ENCODE measurements around the gene UNC5A.
A peak's percentile ranks its signal among the peaks of the same experiment; 100 is the strongest.

The UNC5A gene

GRCh38 chr5:176851871-176852658 is 41.7 kb downstream of the UNC5A start (continued):
- TF ChIP-seq REST (tag by site-specific recombination; IDR thresholded peaks at IDR 0.05) (no peak), ZBTB6 (tag by site-specific recombination; IDR thresholded peaks at IDR 0.05) (no peak), ZNF266 (tag by site-specific recombination; IDR thresholded peaks at IDR 0.05; ENCODE audit: low read depth) (no peak)

GRCh38 chr5:176853151-176853778 is 42.9 kb downstream of the UNC5A start:
- no peaks in the 10 kb centered on the region for H3K9me3 ChIP-seq (ENCODE audit: control insufficient read depth, insufficient read depth, low read depth, low read length)
- ChIA-PET POLR2A (no interaction called here), CTCF (no interaction called here)
- H3K36me3 ChIP-seq (ENCODE audit: control insufficient read depth in 2 of 2, insufficient read depth in 1 of 2, low read length in 2 of 2), result no peaks in the 10 kb centered on the region
- H3K4me1 ChIP-seq (ENCODE audit: control insufficient read depth, insufficient read depth, low read length), result no peaks in the 10 kb centered on the region
- no peak overlapping the region for H3K4me3 ChIP-seq (ENCODE audit: low read depth, low read length)
- no peak overlapping the region for H3K27ac ChIP-seq (ENCODE audit: extremely low read depth, low read depth, low read length)
- TF ChIP-seq ZNF18 (tag by site-specific recombination; IDR thresholded peaks at IDR 0.05) (no peak), PRDM10 (tag by site-specific recombination; IDR thresholded peaks at IDR 0.05) (peak; percentile 68)

GRCh38 chr5:176854164-176854563 is 43.8 kb downstream of the UNC5A start:
- CTCF ChIA-PET, result no interaction called here
- POLR2A ChIA-PET, result no interaction called here
- no peaks in the 10 kb centered on the region for H3K36me3 ChIP-seq (ENCODE audit: control insufficient read depth in 2 of 2, insufficient read depth in 1 of 2, low read length in 2 of 2)

GRCh38 chr5:176855598-176855997 is 45.2 kb downstream of the UNC5A start:
- Histone ChIP-seq H3K4me1 (ENCODE audit: control insufficient read depth, insufficient read depth, low read length) (no peaks in the 10 kb centered on the region), H3K4me3 (ENCODE audit: low read depth, low read length) (no peak overlapping the region), H3K36me3 (ENCODE audit: control insufficient read depth in 2 of 2, insufficient read depth in 1 of 2, low read length in 2 of 2) (no peaks in the 10 kb centered on the region), H3K27ac (ENCODE audit: extremely low read depth, low read depth, low read length) (no peak overlapping the region), H3K9me3 (ENCODE audit: control insufficient read depth, insufficient read depth, low read depth, low read length) (no peaks in the 10 kb centered on the region)
- CTCF ChIA-PET, result interaction anchor here (0.7 kb wide), 1 partner anchor 186 kb away, joined by 3 read pairs; no protein-coding TSS in a partner anchor
- POLR2A ChIA-PET, result no interaction called here
- TF ChIP-seq ZBTB49 (tag by site-specific recombination; IDR thresholded peaks at IDR 0.05; ENCODE audit: low read depth) (no peak), ZSCAN4 (tag by site-specific recombination; IDR thresholded peaks at IDR 0.05) (no peak), ZSCAN30 (tag by site-specific recombination; IDR thresholded peaks at IDR 0.05) (no peak), ZNF654 (tag by site-specific recombination; IDR thresholded peaks at IDR 0.05; ENCODE audit: low read depth) (no peak), SCRT1 (tag by site-specific recombination; IDR thresholded peaks at IDR 0.05; ENCODE audit: borderline replicate concordance) (no peak), ZNF433 (tag by site-specific recombination; IDR thresholded peaks at IDR 0.05; ENCODE audit: low read depth) (no peak), ZNF114 (tag by site-specific recombination; IDR thresholded peaks at IDR 0.05) (no peak)

More at GRCh38 chr5:176854164-176854563, 43.8 kb downstream of the UNC5A start:
- H3K4me1 ChIP-seq (ENCODE audit: control insufficient read depth, insufficient read depth, low read length), result no peaks in the 10 kb centered on the region
- TF ChIP-seq BCL11B (tag by site-specific recombination; IDR thresholded peaks at IDR 0.05; ENCODE audit: low read depth) (no peak), ZIC2 (tag by site-specific recombination; IDR thresholded peaks at IDR 0.05) (peak; percentile 87)
- H3K9me3 ChIP-seq (ENCODE audit: control insufficient read depth, insufficient read depth, low read depth, low read length), result no peaks in the 10 kb centered on the region
- no peak overlapping the region for H3K4me3 ChIP-seq (ENCODE audit: low read depth, low read length)
- no peak overlapping the region for H3K27ac ChIP-seq (ENCODE audit: extremely low read depth, low read depth, low read length)
